HG03108 (cell line): ENCODE data around the gene LAP3.

Experiments
- ATAC-seq: cut with Tn5 transposase; IDR thresholded peaks from one replicate; pipeline ENCODE4 v1.9.1; 2021; ENCODE audit warnings: moderate library complexity; ENCODE audit not compliant: unreplicated experiment

LAP3 gene

GRCh38 chr4:17614416-17615299, 37.7 kb downstream of the LAP3 start, which contains the start of gene MED28:
MED28 (plus strand) TSS chr4:17614641; CDS start chr4:17614655, 14 bp downstream.
- ATAC-seq: peak; percentile 95

DNA sequence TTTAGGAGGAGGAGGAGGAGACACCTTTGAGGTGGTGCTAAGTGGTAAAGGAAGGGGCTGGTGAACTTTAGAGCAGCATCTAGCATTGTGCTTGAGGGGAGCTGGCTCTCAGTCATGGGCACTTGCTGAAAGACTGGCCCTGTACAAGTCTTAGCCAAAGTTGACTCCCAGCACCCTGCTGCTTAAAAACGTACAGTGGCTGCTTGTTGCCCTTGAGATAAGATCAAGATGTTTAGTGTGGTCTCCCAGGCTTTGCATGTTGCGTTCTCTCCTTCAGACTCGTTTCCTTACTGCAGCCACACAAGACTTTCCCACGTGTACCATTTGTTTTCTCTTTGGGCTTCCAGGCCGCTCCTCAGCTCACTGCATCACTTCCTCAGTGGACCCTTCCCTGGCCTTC, 39.3 kb downstream of the LAP3 start:
- no peak for ATAC-seq

- ATAC-seq: no peak
Measured at GRCh38 chr4:17618926-17619325, 41.9 kb downstream of the LAP3 start.

DNA sequence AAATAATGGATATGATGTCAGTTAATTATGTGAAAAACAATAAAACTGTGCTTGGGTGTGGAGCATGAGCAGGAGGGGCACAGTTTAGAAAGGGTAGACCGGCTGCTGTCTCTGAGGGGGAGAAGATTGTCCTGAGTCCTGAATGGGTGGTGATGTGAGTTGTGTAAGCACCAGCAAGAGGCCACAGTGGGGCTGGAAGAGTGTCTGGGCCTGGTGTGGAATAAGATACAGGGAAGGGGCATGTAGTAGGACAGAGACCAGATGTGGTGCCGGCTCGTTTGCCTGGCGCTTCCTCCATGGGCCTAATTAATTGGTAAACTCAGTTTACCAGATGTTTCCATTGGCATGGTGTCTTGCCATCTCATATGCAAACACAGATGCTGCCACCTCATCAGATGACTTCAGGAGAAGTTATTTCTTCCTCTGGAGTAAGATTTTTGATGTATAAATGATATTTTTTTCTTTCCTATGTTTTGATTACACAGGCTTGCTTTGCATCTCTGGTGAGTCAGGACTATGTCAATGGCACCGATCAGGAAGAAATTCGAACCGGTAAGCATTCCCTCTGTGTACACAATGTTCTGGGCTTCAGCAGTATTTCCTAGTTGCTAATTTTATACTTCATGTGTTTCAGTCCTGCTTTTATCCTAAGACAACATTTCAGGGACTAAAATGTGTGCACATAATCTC, 42.6 kb downstream of the LAP3 start:
- no peak for ATAC-seq

- no peak for ATAC-seq
Measured at GRCh38 chr4:17623451-17624001, 46.5 kb downstream of the LAP3 start.

DNA sequence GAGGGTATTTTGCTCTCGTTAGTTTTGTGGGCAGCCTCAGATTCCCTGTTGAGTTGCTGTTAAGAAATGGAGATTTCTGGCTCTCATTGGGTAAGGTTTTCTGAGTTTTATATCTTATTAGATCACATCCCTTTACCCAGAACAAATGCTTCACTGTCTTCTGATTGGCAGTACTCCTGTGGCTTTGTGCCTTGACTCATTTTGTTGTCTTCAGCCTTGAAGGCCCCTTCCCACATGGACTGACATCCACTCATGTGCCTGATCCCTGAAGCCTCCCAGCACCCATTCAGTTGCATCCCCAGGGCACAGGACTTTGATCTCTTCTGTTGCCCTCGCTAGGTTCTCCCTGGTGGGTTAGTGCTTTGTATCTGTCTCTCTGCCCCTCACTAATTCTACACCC, 47.8 kb downstream of the LAP3 start:
- no peak for ATAC-seq

GRCh38 chr4:17630228-17630627, 53.2 kb downstream of the LAP3 start:
- ATAC-seq: no peak

GRCh38 chr4:17633600-17633999, 56.6 kb downstream of the LAP3 start:
- ATAC-seq: no peak

DNA sequence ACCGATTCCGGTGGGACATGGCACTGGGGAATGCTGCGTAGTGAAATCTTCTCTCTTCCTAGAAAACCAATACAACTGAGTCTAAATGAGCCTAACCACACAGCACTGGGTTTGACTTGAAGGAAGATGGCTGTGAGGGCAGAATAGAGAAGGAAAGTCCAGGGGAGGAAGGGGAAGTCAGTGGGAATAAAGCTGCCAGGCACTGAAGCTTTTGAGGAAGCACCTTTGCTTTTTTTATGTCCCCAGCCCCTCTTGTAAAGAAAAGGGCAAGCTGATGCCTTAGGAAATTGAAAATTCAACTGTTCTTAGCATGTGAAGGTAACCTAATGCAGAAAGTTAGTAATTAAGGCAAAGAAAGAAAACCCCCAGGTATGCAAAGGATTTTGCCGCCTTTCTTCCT, 58.1 kb downstream of the LAP3 start:
- no peak for ATAC-seq

- no peak for ATAC-seq
Measured at GRCh38 chr4:17636341-17636695, 59.3 kb downstream of the LAP3 start.

DNA sequence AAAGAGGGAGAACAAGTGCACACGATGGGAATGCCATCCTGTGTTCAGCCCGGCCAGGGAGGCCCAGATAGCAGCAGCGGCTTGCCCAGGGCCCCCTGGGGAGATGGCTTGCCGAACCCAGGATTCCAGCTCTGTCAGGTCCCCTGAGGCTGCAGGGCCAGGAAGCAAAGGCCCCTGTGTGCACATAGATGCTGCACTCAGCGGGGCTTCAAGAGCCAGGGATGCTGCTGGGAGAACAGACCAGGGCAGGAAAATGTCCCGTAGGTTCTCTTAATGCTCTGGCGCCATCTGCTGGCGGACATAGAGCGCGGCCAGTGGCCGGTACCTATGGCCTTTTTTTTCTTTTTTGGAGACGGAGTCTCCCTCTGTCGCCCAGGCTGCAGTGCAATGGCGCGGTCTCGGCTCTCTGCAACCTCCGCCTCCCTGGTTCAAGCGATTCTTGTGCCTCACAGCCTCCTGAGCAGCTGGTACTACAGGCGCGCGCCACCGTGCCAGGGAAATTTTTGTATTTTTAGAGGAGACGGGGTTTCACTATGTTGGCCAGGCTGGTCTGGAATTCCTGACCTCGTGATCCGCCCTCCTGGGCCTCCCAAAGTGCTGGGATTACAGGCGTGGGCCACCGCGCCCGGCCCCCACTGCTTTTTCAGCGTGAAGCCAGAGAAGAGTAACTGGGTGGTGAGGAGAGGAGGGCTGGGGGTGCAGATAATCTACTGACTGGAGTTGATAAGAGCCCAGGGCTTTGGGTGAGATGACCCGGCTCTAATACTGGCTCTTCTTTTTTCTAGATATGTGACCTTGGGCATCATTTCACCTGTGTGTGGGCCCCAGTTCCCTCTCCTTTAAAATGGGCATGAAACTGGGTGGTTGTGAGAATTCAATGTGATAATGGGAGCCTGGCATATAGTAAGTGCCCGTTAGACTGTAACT, 60.0 kb downstream of the LAP3 start:
- peak; percentile 83 for ATAC-seq

DNA sequence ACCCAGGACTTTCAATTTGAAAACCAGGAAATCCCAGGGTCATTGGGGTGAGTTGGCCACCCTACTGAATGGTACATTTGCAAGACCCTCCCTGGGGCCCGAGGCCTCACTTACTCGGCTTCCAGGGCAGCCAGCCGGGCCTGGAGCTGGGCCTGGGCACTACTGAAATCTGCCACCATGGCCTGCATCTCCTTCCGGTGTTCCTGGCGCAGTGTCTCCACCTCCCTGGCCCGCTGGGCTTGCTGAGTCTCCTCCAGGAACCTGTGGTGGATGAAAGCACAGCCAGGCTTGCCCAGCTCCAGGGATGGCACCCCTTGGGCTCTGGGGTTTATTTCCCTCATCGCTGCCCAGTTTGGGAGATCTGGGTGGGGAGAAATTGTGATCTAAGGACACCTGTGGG, 62.1 kb downstream of the LAP3 start:
- ATAC-seq: no peak

DNA sequence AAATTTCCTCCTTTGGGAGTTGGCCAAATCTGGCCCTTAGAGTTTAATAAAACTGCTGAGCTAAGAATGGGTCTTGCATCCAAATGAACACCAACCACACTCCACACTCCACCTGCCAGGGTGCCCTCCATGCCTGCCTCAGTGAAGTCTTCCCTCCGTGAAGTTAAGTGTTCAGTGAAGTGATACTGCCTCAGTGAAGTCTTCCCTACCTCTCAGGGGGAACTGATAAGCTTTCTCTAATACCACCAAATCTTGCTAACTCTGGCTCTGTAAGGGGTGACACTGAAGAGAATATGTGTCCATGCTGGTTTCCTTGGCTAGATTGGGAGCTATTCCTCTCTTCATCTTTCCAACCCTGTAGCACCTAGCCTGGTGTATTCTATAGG, 65.4 kb downstream of the LAP3 start:
- ATAC-seq: no peak

- ATAC-seq: no peak
Measured at GRCh38 chr4:17646693-17647092, 69.7 kb downstream of the LAP3 start.

- no peak for ATAC-seq
Measured at GRCh38 chr4:17647176-17647806, 70.3 kb downstream of the LAP3 start.

DNA sequence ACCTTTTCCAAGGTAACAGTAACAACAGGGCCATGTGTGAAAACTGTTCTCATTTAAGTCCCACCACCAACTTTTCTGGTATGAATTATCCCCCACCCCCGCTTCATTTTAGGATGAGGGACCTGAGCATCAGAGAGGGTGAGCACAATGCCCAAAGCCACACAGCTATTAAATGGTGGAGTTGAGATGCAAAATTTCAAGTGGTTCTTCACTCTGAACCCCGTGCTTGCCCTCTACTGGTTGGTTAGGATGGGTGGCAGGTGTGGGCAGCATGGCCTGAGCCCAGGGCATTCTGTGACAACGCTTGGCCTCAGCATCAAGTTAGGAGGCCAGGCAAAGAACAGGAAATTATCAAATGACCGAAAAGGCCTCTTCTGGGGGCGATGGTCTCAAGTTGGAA, 70.9 kb downstream of the LAP3 start:
- ATAC-seq: no peak

DNA sequence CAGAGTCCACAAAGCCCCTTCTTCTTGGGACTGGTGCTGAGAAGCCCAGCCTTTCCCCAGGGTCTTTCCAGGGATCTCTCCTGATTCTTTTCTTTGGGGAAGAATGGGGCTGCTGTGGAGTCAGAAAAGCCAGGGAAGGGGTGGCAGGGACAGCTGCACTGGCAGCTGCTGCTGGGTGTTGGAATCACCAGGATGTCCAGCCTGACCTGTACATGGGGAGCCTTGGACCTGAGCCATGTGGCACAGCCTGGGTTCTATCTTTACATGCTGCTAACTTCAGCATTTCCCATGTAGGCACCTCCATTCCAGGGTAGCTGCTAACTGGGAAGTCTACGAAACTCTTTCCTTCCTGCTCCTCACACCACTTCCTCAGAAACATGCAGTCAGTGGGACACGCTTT, 73.4 kb downstream of the LAP3 start:
- no peak for ATAC-seq

DNA sequence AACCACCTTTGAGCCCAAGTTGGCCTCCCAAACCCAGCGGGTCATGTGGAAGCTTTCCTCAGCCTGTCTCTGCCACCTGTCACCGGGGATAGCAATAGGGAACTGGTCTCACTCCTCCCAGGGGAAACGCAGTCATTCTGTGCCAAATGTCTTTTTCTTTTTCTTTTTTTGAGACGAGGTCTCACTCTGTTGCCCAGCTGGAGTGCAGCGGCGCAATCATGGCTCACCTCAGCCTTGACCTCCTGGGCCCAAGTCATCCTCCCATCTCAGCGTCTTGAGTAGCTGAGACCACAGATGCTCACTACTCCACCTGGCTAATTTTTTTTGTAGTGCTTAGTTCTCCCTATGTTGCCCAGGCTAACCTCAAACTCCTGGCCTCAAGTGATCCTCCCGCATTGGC, 77.7 kb downstream of the LAP3 start:
- ATAC-seq: no peak

DNA sequence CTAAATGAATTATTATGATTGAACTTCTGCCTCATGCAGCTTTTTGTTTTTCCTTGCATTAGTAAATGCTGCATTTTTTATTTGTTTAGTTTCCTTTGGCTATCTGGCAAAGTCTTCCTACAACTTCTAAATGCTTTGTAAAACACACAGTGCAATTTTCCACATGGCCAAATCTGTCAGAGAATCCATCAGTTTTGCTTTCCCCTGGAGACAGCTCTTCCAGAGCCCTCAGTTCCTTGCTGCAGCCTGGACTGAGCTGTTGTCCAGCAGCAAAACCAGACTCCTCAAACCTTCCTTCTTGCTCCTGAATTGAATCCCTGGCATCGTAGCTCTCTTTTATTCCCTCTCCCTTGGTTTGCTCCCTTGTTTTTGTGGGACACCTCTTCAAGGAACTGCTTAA, 80.1 kb downstream of the LAP3 start:
- ATAC-seq: no peak
